Measurements from ENCODE around the gene POLL. TPM values are rescaled to one million over a fixed set of nuclear protein-coding genes. Genes with fewer than 3 reads are reported as not detected.
A peak's percentile ranks its signal among the peaks of the same experiment; 100 is the strongest.
"Not testable (repeated sequence)": the region's sequence is repeated elsewhere in the genome, so short reads cannot be mapped to it uniquely, and the experiment has no call there.

Gene POLL
- total RNA-seq (ENCODE audit: low replicate concordance) = 22.8 and 29.7 TPM in 2 replicates

- Mint-ChIP-seq H3K27ac (peak within 1 kb of the TSS; percentile 54), H3K9me3 (no peaks in the 10 kb centered on the region), H3K4me3 (peak within 1 kb of the TSS; percentile 95), H3K27me3 (ENCODE audit: insufficient read depth, low read depth) (no peaks in the 10 kb centered on the region), H3K36me3 (peaks cover 13% of the 10 kb centered on the region), H3K4me1 (peaks cover 25% of the 10 kb centered on the region)
- Histone ChIP-seq H3K27me3 (peaks cover 7% of the 10 kb centered on the region), H3K27ac (no peak within 1 kb of the TSS), H3F3A (ENCODE audit: low read depth) (peaks cover 4% of the 10 kb centered on the region), H3K36me3 (no peaks in the 10 kb centered on the region), H2AFZ (replicated peaks) (peak within 1 kb of the TSS; percentile 93), H3K4me2 (peak within 1 kb of the TSS; percentile 95), H3K9ac (peak within 1 kb of the TSS; percentile 69), H4K20me1 (ENCODE audit: low read depth) (peaks cover 6% of the 10 kb centered on the region), H3K9me3 (ENCODE audit: low read depth) (no peaks in the 10 kb centered on the region), H3K4me3 (peak within 1 kb of the TSS; percentile 94), H3K4me1 (peaks cover 14% of the 10 kb centered on the region), H3K79me2 (ENCODE audit: low read depth) (peaks cover 21% of the 10 kb centered on the region)
- TF ChIP-seq CTCF (IDR thresholded peaks at IDR 0.05) (no peak), EZH2 (IDR thresholded peaks at IDR 0.05) (no peak), EZH2phosphoT487 (IDR thresholded peaks at IDR 0.05) (no peak)
- peak; percentile 98 for DNase-seq (ENCODE audit: low spot score)
Measured at GRCh38 chr10:101587725-101588653, at the start of gene POLL, which contains the start of gene DPCD. TSS of gene POLL (minus strand) at chr10:101588257. CDS start at chr10:101587360, 897 bp downstream. TSS of gene DPCD (plus strand) at chr10:101588321. CDS start at chr10:101588337, 16 bp downstream.

GRCh38 chr10:101633510-101633909, 45.5 kb upstream of the POLL start:
- not testable (repeated sequence) for H3K36me3 ChIP-seq; H3K9me3 ChIP-seq (ENCODE audit: low read depth); H2AFZ ChIP-seq (replicated peaks); H3K79me2 ChIP-seq (ENCODE audit: low read depth); DNase-seq (ENCODE audit: low spot score); H3K4me3 ChIP-seq; H3K4me3 Mint-ChIP-seq; H3K9ac ChIP-seq; H4K20me1 ChIP-seq (ENCODE audit: low read depth); H3K4me2 ChIP-seq; H3K27me3 ChIP-seq; H3K27ac Mint-ChIP-seq; H3K27me3 Mint-ChIP-seq (ENCODE audit: insufficient read depth, low read depth); H3K27ac ChIP-seq; H3K9me3 Mint-ChIP-seq
- Mint-ChIP-seq H3K4me1 (peaks cover 12% of the 10 kb centered on the region), H3K36me3 (peaks cover 31% of the 10 kb centered on the region)
- Histone ChIP-seq H3K4me1 (peaks cover 29% of the 10 kb centered on the region), H3F3A (ENCODE audit: low read depth) (peaks cover 19% of the 10 kb centered on the region)

GRCh38 chr10:101631821-101632475, 43.9 kb upstream of the POLL start:
- Histone ChIP-seq H3K79me2 (ENCODE audit: low read depth) (no peaks in the 10 kb centered on the region), H4K20me1 (ENCODE audit: low read depth) (peaks cover 7% of the 10 kb centered on the region), H3K9ac (no peak overlapping the region), H3K27ac (no peak overlapping the region), H2AFZ (replicated peaks) (no peak overlapping the region), H3K4me1 (peaks cover 33% of the 10 kb centered on the region), H3F3A (ENCODE audit: low read depth) (peaks cover 19% of the 10 kb centered on the region), H3K4me3 (no peak overlapping the region), H3K4me2 (peak overlapping the region; percentile 30), H3K27me3 (no peaks in the 10 kb centered on the region), H3K36me3 (peaks cover 9% of the 10 kb centered on the region), H3K9me3 (ENCODE audit: low read depth) (peaks cover 9% of the 10 kb centered on the region)
- Mint-ChIP-seq H3K27ac (no peak overlapping the region), H3K27me3 (ENCODE audit: insufficient read depth, low read depth) (peaks cover 4% of the 10 kb centered on the region), H3K9me3 (peaks cover 2% of the 10 kb centered on the region), H3K4me1 (peaks cover 12% of the 10 kb centered on the region), H3K4me3 (no peak overlapping the region), H3K36me3 (peaks cover 23% of the 10 kb centered on the region)
- no peak for DNase-seq (ENCODE audit: low spot score)
- TF ChIP-seq EZH2 (IDR thresholded peaks at IDR 0.05) (no peak), EZH2phosphoT487 (IDR thresholded peaks at IDR 0.05) (no peak)

GRCh38 chr10:101630633-101630920, 42.5 kb upstream of the POLL start:
- no peak overlapping the region for H3K4me3 Mint-ChIP-seq
- Histone ChIP-seq H3K4me1 (peaks cover 33% of the 10 kb centered on the region), H3K79me2 (ENCODE audit: low read depth) (no peaks in the 10 kb centered on the region), H2AFZ (replicated peaks) (no peak overlapping the region), H3K9me3 (ENCODE audit: low read depth) (peaks cover 4% of the 10 kb centered on the region), H3K27me3 (no peaks in the 10 kb centered on the region), H3K36me3 (peaks cover 4% of the 10 kb centered on the region), H3F3A (ENCODE audit: low read depth) (peaks cover 19% of the 10 kb centered on the region), H4K20me1 (ENCODE audit: low read depth) (peaks cover 7% of the 10 kb centered on the region), H3K9ac (no peak overlapping the region), H3K4me2 (peak overlapping the region; percentile 48), H3K27ac (peak overlapping the region; percentile 68), H3K4me3 (no peak overlapping the region)
- H3K36me3 Mint-ChIP-seq = peaks cover 20% of the 10 kb centered on the region
- no peak for DNase-seq (ENCODE audit: low spot score)
- TF ChIP-seq CTCF (IDR thresholded peaks at IDR 0.05) (no peak), EZH2phosphoT487 (IDR thresholded peaks at IDR 0.05) (no peak), EZH2 (IDR thresholded peaks at IDR 0.05) (no peak)
- peaks cover 12% of the 10 kb centered on the region for H3K4me1 Mint-ChIP-seq
- H3K9me3 Mint-ChIP-seq = peaks cover 2% of the 10 kb centered on the region
- no peak overlapping the region for H3K27ac Mint-ChIP-seq
- peaks cover 4% of the 10 kb centered on the region for H3K27me3 Mint-ChIP-seq (ENCODE audit: insufficient read depth, low read depth)
